Hair follicle dermal papilla cell (primary cell): ENCODE data around the gene USP36. TPM values are rescaled to one million over a fixed set of nuclear protein-coding genes. Genes with fewer than 3 reads are reported as not detected.

Source experiments
- total RNA-seq: library from RNA; depleted of rRNA; stranded (reverse); fragments of >200 nt; gene quantifications from 2 replicates; pipeline ENCODE4 v1.2.3, GENCODE V29; 2012

The USP36 gene
- total RNA-seq, result 45.4 and 50.5 TPM in 2 replicates

DNA sequence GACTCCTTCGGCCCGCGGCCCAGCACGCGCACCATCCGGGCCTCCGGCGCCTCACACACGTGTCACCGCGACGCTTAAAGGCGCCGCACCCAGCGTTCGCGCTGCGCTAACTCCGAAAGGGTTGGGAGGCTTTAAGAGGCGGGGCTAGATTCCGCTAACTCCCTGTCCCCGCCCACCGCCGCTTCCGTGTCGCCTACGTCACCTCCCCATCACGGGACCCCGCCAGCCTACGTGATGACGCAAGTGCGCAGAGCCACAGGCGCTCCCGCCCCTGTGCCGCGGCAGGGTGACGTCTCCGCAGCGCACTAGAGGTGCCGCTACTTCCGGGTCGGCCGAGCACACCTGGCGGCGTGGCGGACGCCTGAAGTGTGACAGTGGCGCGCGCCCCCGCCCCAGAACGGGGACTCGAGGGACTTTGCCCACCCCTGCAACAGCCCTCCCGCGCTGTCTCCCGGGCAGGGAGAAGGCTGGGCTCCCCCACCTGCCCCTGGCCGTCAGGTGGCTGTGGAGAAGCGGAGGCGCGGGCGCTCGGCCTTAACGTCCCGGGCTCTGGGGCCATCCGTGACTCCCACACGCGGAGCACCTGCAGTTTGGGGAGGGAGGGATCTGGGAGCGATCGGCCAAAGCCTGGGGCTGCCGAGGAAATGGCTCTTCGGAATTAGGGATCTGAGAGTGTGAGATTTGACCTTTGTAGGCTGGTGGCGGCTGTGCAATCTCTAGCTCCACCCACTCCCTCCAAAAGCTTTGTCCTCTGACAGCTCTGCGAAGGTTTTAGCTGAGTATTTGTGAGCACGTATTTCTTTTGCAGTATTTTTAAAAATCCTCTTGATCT is at the start of gene USP36:
USP36 (minus strand) TSS at position 35 of the 832 bp plus-strand sequence. CDS start 4,451 bp downstream, outside the sequence.

DNA sequence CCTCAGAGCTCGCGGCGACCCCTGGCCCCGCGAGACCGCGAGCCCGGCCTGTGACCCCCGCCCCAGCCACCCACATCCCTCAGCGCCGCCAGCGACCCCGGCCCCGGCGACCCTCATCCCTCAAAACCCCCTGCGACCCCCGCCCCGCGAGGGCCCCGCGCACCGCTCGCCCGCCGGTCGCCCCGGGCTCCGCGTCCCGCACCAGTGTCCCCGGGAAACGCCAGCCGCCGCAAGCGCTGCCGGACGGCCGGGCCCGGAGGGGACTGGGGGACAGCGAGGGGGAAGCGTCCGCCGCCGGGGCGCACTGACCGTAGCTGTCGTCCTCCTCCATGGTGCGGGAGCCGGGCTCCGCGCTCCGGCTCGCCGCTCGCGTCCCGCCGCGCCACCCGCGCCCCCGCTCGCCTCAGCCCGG is 58.7 kb downstream of the USP36 start, which contains the start of gene CYTH1:
CYTH1 (minus strand) TSS at position 381 of the 412 bp plus-strand sequence; CDS start at position 331, 50 bp downstream.

Other genes with a start within 250 kb of the USP36 start
- gene CYTH1, start 58.5 kb downstream of the USP36 start, total RNA-seq, result 13.6 and 14.0 TPM in 2 replicates
- 6.2 and 6.6 TPM in 2 replicates for gene CEP295NL, start 62.4 kb upstream of the USP36 start, total RNA-seq
- 256 and 268 TPM in 2 replicates for gene TIMP2, start 84.6 kb upstream of the USP36 start, total RNA-seq
- 159 and 222 TPM in 2 replicates for gene LGALS3BP, start 139.1 kb upstream of the USP36 start, total RNA-seq
- 50.6 and 74.0 TPM in 2 replicates for gene CANT1, start 168.9 kb upstream of the USP36 start, total RNA-seq
- 23.9 and 24.7 TPM in 2 replicates for gene C1QTNF1, start 183.4 kb upstream of the USP36 start, total RNA-seq
- gene ENGASE, start 234.0 kb upstream of the USP36 start, total RNA-seq, result 11.8 and 15.4 TPM in 2 replicates